K562 (cell line): ENCODE results near the gene CMSS1. TPM values are rescaled to one million over a fixed set of nuclear protein-coding genes. Genes with fewer than 3 reads are reported as not detected.

Experiments
- ATAC-seq: fragments of 200-7000 bp; cut with Tn5 transposase; 3 replicates; pipeline ENCODE4 v1.9.1; 2020; ENCODE audit warnings: moderate library complexity
- BruUV-seq: library from RNA; stranded (reverse); fragments of 400-500 nt; replicated peaks from 2 replicates; lab custom pipeline; 2021; lab: Mats Ljungman, UMichigan
- CTCF ChIA-PET: fragments of 300-600 bp; formaldehyde crosslinking; extraction: SDS; loops from one replicate; lab custom pipeline; 2021; ENCODE audit warnings: low intra/inter-chr PET ratio; lab: Yijun Ruan, JAX
- POLR2A ChIA-PET: fragments of 300-600, 350-650 bp; sonication (Branson Sonifier 250); formaldehyde crosslinking; extraction: SDS; loops from one replicate; lab custom pipeline; 2021; ENCODE audit warnings: antibody characterized with exemption, inconsistent platforms; lab: Yijun Ruan, JAX
- DNase-seq, 4 experiments: peaks; one replicate each; pipeline versions ENCODE4 v3.0.0 to v3.0.0-alpha.2; 2011 to 2018; ENCODE audit warnings: low spot score in 3 of 4, mixed read lengths in 3 of 4; ENCODE audit errors: extremely low read depth in 1 of 4
- FAIRE-seq: peaks from 2 replicates; lab custom pipeline; 2011; peaks lifted over from hg19 to GRCh38; lab: Jason Lieb, UNC
- H2AFZ ChIP-seq: 2 replicates; pipeline ENCODE4 v1.6.0; 2011; ENCODE audit warnings: low read depth, low read length, control low read depth, inconsistent platforms
- H3K27ac ChIP-seq: fragments of 200-600 bp; 3 replicates; pipeline ENCODE4 v1.8.0; 2011; ENCODE audit warnings: low read depth, mild to moderate bottlenecking, control low read depth, inconsistent platforms, low read length, moderate library complexity, mixed read lengths; ENCODE audit errors: extremely low read depth
- H3K27me3 ChIP-seq, 2 experiments: fragments of 300-600 bp in 1 of 2; 2 replicates in 1 of 2; 3 replicates in 1 of 2; pipeline versions ENCODE4 v1.6.0 to v1.8.0; 2011; ENCODE audit warnings: inconsistent platforms in 2 of 2, low read length in 2 of 2, mild to moderate bottlenecking in 1 of 2, mixed read lengths in 1 of 2, moderate library complexity in 1 of 2; ENCODE audit not compliant: control insufficient read depth in 2 of 2, insufficient read depth in 2 of 2
- H3K36me3 ChIP-seq: fragments of 300-600 bp; 3 replicates; pipeline ENCODE4 v1.8.0; 2011; ENCODE audit warnings: mild to moderate bottlenecking, low read length, inconsistent platforms; ENCODE audit not compliant: control insufficient read depth, insufficient read depth
- H3K4me1 ChIP-seq, 2 experiments: fragments of 200-600 bp in 1 of 2; replicated peaks in 1 of 2; 2 replicates in 1 of 2; 3 replicates in 1 of 2; pipeline versions ENCODE4 v1.5.1 to v1.8.0; 2011; ENCODE audit warnings: inconsistent platforms in 2 of 2, low read length in 2 of 2, mild to moderate bottlenecking in 1 of 2, mixed read lengths in 1 of 2, moderate library complexity in 1 of 2; ENCODE audit not compliant: control insufficient read depth in 2 of 2, insufficient read depth in 2 of 2
- H3K4me2 ChIP-seq: 2 replicates; pipeline ENCODE4 v1.6.1; 2011; ENCODE audit warnings: low read length, control low read depth, inconsistent platforms, mixed read lengths; ENCODE audit not compliant: insufficient read depth
- H3K4me3 ChIP-seq: fragments of 200-600 bp; sonication (generic), shearing (Covaris generic); 2 replicates; pipeline ENCODE4 v1.5.1; 2016; ENCODE audit warnings: control low read depth, inconsistent platforms
- H3K79me2 ChIP-seq: fragments of 200-600 bp; 3 replicates; pipeline ENCODE4 v1.8.0; 2011; ENCODE audit warnings: low read length, inconsistent platforms; ENCODE audit not compliant: control insufficient read depth, insufficient read depth
- H3K9ac ChIP-seq, 2 experiments: 2 replicates each; pipeline versions ENCODE4 v1.6.0 to v1.6.1; 2011; ENCODE audit warnings: low read depth in 2 of 2, low read length in 2 of 2, control low read depth in 1 of 2, inconsistent platforms in 1 of 2, mild to moderate bottlenecking in 1 of 2, mixed read lengths in 1 of 2; ENCODE audit not compliant: insufficient read depth in 1 of 2
- H3K9me1 ChIP-seq: one replicate; pipeline ENCODE4 v1.6.0; 2011; ENCODE audit warnings: inconsistent platforms, mild to moderate bottlenecking, low read length, moderate library complexity; ENCODE audit not compliant: control insufficient read depth, insufficient read depth
- H3K9me3 ChIP-seq: replicated peaks from 2 replicates; pipeline ENCODE4 v1.5.1; 2011; ENCODE audit warnings: low read depth, low read length, inconsistent platforms; ENCODE audit not compliant: control insufficient read depth, insufficient read depth
- H4K20me1 ChIP-seq: replicated peaks from 2 replicates; pipeline ENCODE4 v1.6.1; 2011; ENCODE audit warnings: low read length, inconsistent platforms, mixed read lengths; ENCODE audit not compliant: control insufficient read depth, insufficient read depth
- NUFIP1 ChIP-seq: fragments of 450-650 bp; IDR thresholded peaks from 2 replicates; pipeline ENCODE4 v1.6.1; 2018; ENCODE audit not compliant: partially characterized antibody
- RAD21 ChIP-seq, 2 experiments: fragments of 250-450 bp in 1 of 2; fragments of 450-650 bp in 1 of 2; sonication (Bioruptor Pico) in 1 of 2; formaldehyde crosslinking in 1 of 2; IDR thresholded peaks in 1 of 2; conservative IDR thresholded peaks in 1 of 2; 2 replicates each; pipeline versions ENCODE4 v1.4.0 to v1.8.0; 2020 to 2022; ENCODE audit warnings: mild to moderate bottlenecking in 2 of 2, moderate library complexity in 1 of 2
- RNF2 ChIP-seq: sonication (generic); IDR thresholded peaks from 2 replicates; pipeline ENCODE4 v1.6.1; 2016
- TBP ChIP-seq: optimal IDR thresholded peaks from 2 replicates; pipeline ENCODE3; 2011; ENCODE audit warnings: low read depth, low read length, improper control_type of control experiment
- YBX1 ChIP-seq: fragments of 450-650 bp; IDR thresholded peaks from 2 replicates; pipeline ENCODE4 v1.7.1; 2016; ENCODE audit warnings: mild to moderate bottlenecking
- ZNF347 ChIP-seq: fragments of 450-650 bp; formaldehyde crosslinking; IDR thresholded peaks from 2 replicates; pipeline ENCODE4 v1.4.0; 2020; ENCODE audit warnings: low read depth, mild to moderate bottlenecking, moderate library complexity
- WGBS: fragments of 100-300 bp; shearing (Covaris generic); methylation state at CpG from one replicate; pipeline ENCODE4 v1.1.6; 2016; ENCODE audit warnings: low coverage, mixed read lengths; ENCODE audit not compliant: insufficient coverage; ENCODE audit errors: missing lambda C conversion rate; 5-methylcytosine and 5-hydroxymethylcytosine counted together
- in situ Hi-C: fragments of 300-500 bp; cut with MboI; formaldehyde crosslinking; loops from 4 replicates; pipeline ENCODE4 v1.15.0; 2018; ENCODE audit warnings: inconsistent platforms, mixed read lengths
- intact Hi-C: fragments of 100-400 bp; cut with micrococcal nuclease; formaldehyde crosslinking; loops from 2 replicates; pipeline ENCODE4 v1.14.2; 2022
- polyA plus RNA-seq, 8 experiments: library from polyadenylated mRNA; depleted of rRNA in 4 of 8; stranded (reverse) in 5 of 8; unstranded in 3 of 8; fragments of >200 nt; fragmentation: Nextera tagmentation in 2 of 8; fragmentation: Illumina TruSeq in 1 of 8; extraction: Ambion mirVana in 2 of 8; extraction: Trizol in 1 of 8; gene quantifications; 2 replicates each; pipeline versions ENCODE4 v1.2.1 to v1.2.3, GENCODE V29; 2011 to 2014; ENCODE audit warnings: inconsistent platforms in 1 of 8, missing spikeins in 1 of 8
- total RNA-seq, 7 experiments: library from RNA; depleted of rRNA in 6 of 7; stranded (reverse); fragments of >200 nt in 6 of 7; fragmentation: Illumina TruSeq in 2 of 7; extraction: Trizol in 2 of 7; gene quantifications; 2 replicates each; pipeline versions ENCODE4 v1.2.1 to v1.2.3, GENCODE V29; 2011 to 2021; ENCODE audit warnings: low replicate concordance in 1 of 7
- TF ChIP-seq, protein P1 (sequence below): fragments of 450-650 bp; IDR thresholded peaks from 2 replicates; pipeline ENCODE4 v1.7.0; 2016; ENCODE audit warnings: borderline replicate concordance

The CMSS1 gene
- total and polyA plus RNA-seq, 9 of the 15 experiments (the other 6 are each of a cell fraction or from before 2014, with no cell fraction given): 46.9 to 109 (median 72.3) TPM

DNA sequence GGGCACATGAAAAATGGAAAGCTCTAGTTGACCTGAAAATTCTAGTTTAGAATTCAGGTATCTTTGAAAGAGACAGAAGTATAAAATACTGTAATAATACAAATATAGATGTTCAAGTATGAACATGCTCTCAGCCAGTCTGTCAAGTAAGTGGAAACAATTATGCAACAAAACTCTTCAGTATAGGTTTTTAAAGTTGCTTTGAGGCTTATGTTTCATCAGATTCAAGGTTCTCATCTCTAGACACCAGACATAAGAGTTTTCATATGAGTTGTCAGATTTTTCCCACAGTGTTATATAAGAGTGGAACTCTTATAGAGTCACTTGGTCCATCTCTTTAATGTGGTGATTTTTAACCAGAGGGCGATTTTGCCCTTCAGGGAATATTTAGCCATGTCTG, 22.0 kb downstream of the CMSS1 start:
- in situ Hi-C loops: loop anchor here (25.0 kb wide), 2 partner anchors 223 to 773 kb away; partner anchors contain the start of gene ADGRG7
- BruUV-seq: no TSS peak
- Histone ChIP-seq H3K4me3 (no peak overlapping the region), H3K9ac (no peak overlapping the region), H3K27ac (no peak overlapping the region), H3K4me1 (no peaks in the 10 kb centered on the region; a peak in 1 of 5 replicates), H2AFZ (no peak overlapping the region), H3K27me3 (no peaks in the 10 kb centered on the region), H3K36me3 (no peaks in the 10 kb centered on the region)
- CTCF ChIA-PET: no interaction called here
- FAIRE-seq (no peak), ATAC-seq (no peak), DNase-seq (no peak)
- TF ChIP-seq RAD21 (CRISPR knock-in tag; conservative IDR thresholded peaks at IDR 0.05 in 1 of 2, IDR thresholded peaks at IDR 0.05 in 1 of 2): no peak
- TF ChIP-seq TBP: no peak
- no peak for TF ChIP-seq RNF2
- TF ChIP-seq NUFIP1: no peak
- TF ChIP-seq, protein P1, sequence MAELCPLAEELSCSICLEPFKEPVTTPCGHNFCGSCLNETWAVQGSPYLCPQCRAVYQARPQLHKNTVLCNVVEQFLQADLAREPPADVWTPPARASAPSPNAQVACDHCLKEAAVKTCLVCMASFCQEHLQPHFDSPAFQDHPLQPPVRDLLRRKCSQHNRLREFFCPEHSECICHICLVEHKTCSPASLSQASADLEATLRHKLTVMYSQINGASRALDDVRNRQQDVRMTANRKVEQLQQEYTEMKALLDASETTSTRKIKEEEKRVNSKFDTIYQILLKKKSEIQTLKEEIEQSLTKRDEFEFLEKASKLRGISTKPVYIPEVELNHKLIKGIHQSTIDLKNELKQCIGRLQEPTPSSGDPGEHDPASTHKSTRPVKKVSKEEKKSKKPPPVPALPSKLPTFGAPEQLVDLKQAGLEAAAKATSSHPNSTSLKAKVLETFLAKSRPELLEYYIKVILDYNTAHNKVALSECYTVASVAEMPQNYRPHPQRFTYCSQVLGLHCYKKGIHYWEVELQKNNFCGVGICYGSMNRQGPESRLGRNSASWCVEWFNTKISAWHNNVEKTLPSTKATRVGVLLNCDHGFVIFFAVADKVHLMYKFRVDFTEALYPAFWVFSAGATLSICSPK: no peak
- no peak for TF ChIP-seq YBX1
- no peak for TF ChIP-seq ZNF347 (CRISPR knock-in tag)
- TF ChIP-seq, all 486 proteins: peak for 0
- H4K20me1 ChIP-seq: no peaks in the 10 kb centered on the region
- H3K9me1 ChIP-seq: no peaks in the 10 kb centered on the region
- WGBS: 46% methylated on average over 1 of the region's 1 CpG
- no peaks in the 10 kb centered on the region for H3K9me3 ChIP-seq
- peaks cover 59% of the 10 kb centered on the region for H3K79me2 ChIP-seq
- intact Hi-C loops: loop anchor here (5.0 to 10.0 kb wide), 2 partner anchors 83 to 165 kb away; no protein-coding TSS in a partner anchor
- POLR2A ChIA-PET: no interaction called here
- no peak overlapping the region for H3K4me2 ChIP-seq
